GM21619 (cell line): Measurements from ENCODE around the gene B9D2.
A peak's percentile ranks its signal among the peaks of the same experiment; 100 is the strongest.

ENCODE experiments used
- ATAC-seq: cut with Tn5 transposase; IDR thresholded peaks from one replicate; pipeline ENCODE4 v1.9.1; 2021; ENCODE audit not compliant: unreplicated experiment

The B9D2 gene

GRCh38 chr19:41328157-41328841 is 35.6 kb downstream of the B9D2 start:
- peak; percentile 27 for ATAC-seq

DNA sequence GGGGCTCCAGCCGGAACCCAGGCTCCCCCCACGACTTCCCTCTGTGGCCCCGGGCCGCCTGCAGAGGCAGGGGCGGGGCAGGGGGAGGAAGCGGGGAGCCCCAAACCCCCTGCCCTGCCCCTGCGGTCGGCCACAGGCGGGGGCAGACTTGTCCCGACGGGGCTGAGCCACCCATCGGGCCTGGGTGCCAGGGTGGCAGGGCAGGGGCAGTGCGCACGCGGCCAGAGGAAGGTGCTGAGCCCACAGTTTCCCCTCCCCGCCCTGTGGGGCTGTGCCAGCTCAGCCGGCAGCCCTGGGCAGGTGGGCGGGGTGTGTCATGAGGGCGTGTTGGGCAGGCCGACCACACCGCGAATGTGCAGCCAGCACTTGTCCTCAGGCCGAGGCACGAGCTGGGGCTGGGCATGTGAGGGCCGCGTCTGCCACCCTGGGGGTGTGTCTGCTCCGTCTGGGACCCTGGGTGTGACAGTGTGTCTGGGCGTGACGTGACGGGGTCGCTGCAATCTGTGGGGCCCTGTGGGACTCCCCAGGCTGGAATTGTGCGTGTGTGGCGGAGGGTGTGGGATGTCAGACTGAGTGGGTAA is 36.3 kb downstream of the B9D2 start:
- ATAC-seq, result peak; percentile 42

- no peak for ATAC-seq
Observed at GRCh38 chr19:41327076-41327575, 36.8 kb downstream of the B9D2 start.

DNA sequence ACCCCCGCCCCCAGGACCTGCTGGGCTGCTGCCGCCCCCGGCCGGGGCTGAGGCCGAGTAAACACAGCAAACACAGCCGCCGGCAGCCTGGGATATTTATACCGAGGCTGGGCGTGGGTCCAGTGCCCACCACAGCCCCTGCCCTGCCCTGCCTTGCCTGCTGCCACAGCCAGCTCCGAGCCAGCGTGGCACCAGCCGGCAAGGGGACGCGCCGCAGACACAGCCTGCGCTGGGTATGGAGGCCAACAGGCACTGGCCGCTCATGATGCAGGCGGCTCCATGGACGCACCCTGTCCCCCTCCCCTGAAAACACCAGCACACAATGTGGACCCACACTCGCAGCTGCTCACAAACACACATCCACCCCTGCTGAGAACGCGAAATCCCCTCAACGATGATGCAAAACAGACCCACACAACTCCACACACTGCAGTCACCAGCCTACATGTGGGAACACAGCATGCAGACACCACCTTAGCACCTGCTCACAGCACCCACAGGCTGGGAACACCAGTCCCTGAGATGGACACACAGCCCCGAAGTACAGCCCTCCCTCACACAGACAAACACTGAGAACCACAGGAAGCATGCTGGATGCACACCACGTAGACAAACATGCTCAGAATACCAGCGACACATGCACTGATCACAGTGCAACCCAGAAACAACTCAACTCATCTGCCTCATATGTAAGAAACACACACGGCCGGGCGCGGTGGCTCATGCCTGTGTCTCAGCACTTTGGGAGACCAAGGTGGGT is 37.8 kb downstream of the B9D2 start:
- ATAC-seq, result no peak

DNA sequence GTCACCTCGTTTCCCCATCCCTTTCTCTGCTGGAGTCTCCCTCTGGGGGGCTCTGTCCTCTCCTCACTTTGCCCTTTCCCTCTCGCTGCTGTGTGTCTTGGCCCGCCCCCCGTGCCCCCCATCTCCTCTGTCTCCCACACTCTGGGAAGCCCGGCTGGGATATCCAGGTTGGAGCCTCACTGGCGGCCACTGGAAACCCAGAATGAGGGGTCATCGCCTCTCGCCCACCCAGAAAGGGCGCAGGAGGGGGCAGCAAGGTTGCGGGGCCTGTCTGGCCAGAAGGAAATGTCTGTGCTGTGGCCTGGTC is 38.4 kb downstream of the B9D2 start:
- no peak for ATAC-seq

- ATAC-seq, result no peak
Observed at GRCh38 chr19:41324921-41325639, 38.9 kb downstream of the B9D2 start.

DNA sequence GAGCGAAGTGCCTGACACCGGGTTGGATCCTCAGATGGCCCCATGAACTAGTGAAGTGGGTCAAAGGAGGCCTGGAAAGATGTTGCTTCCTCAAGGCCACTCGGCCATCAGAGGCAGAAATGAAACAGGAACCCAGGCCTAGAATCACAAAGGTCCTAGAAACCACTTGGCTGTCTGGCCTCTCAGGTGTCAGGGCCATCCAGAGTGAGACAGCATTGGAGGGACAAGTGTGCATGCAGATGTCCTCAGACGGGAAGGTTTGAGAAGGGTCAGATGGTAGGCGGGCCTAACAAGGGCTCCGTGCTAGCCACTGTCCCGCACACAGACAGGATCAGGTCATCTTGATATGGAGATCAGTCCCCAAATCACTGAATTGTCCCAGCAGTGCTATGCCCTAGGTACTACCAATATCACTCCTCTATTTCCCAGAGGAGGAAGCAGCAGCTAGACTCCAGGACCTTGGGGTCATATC is 39.7 kb downstream of the B9D2 start:
- ATAC-seq, result no peak

DNA sequence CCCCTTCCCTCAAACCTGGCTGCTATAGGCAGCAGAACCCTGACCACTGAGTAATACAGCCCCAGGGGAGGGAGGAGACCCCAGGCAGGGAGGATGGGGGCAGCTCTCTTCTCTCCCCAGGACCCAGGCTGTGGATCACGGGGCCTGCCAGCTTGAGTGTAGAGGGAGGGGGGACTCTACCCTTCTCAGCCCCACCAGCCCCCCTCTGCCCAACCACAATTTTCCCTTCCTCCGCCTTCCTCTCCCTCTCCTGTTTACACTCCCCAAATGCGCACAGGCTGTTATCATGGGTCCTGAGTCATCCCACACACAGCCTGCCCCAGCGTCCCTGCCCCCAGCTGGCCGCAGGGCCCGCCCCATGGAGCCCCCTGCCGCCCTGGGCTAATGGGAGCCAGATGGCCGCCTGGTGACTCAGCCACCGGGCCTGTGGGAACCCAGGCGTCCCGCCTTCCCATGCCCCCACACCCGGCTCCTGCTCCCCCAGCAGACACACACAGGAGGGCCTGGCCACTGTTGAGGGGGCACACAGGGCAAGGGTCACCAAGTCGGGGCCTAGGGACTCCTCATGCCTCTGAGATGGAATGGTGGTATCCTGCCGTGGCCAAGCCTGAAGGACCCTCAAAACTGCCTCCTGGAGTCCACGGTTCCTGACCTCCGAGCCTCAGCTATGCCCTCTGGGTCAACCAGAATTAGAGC is 40.4 kb downstream of the B9D2 start:
- ATAC-seq, result no peak

GRCh38 chr19:41323023-41323422 is 40.9 kb downstream of the B9D2 start:
- ATAC-seq, result no peak

DNA sequence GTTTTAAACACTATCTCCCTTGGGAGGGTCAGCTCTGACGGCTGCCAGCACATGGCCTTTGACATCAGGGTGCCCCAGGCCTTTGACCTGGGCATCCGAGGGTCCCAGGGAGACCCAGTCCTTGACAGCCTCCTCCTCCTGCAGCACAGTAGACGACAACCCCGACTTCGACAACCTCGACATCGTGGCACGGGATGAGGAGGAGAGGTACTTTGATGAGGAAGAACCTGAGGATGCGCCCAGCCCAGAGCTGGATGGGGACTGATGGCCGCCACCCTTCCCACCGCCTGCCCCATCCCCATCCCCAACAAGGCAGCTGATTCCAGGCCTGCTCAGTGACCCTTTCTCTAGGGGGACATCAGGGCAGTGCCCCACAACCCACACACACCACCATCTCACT is 41.5 kb downstream of the B9D2 start:
- no peak for ATAC-seq

DNA sequence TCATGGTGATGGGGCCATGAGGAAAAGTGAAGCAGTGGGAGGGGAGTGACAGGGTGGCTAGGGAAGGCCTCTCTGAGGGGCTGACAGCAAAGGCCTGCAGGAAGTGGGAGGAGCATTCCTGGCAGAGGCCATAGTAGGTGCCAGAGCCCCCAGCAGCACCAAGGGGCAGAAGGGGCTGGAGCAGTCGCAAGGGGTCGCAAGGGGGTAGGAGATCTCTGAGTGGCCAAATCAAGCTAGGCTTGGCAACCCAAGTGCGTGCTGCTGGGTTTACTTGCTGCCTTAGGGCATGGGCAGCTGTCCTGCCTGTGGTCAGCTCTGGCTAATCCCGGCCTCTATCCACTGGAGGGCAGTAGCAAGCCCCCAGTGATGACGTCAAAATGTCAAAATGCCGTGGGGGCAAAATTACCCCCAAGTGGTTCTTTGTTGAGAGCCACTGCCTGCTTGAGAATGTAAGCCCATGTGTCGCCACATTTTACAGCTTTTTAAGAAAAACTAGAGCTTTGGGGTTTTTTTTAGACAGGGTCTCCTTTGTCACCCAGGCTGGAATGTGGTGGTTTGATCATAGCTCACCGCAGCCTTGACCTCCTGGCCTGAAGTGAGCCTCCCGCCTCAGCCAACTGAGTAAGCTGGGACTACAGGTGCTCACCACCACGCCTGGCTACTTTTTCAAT is 42.2 kb downstream of the B9D2 start:
- ATAC-seq, result no peak

- no peak for ATAC-seq
Observed at GRCh38 chr19:41321204-41321599, 42.7 kb downstream of the B9D2 start.

DNA sequence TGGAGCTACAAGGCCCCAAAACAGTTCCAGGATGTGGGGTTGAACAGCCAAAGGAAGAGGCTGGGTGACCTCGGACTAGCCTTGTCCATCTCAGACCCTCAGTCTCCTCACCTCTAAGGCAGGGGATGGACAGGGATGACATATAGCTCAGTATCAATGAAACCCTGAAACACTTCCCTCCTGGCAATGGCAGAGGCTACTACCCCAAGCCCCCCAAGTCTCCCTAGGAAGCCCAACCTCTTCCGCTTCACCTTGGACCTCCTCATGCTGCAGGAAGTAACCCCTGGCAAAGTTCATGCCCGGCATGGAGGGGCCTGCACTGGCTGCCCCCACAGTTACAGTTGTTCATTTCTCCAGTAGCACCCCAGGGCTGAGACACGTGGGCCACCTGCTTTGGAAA is 43.4 kb downstream of the B9D2 start:
- no peak for ATAC-seq

DNA sequence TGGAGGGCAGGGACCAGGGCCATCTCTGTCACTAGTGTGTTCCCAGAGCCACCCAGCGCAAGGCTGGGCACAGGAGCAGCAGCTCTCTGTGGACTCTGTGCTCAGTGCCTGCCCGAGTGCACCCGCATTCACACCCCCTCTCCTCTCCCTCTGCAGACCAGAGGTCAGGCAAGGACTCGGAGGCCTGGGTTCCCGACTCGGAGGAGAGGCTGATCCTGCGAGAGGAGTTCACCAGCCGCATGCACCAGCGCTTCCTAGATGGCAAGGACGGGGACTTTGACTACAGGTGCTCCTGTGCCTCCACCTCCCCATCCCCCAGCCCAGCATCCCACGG is 43.8 kb downstream of the B9D2 start:
- no peak for ATAC-seq

- ATAC-seq, result no peak
Observed at GRCh38 chr19:41319500-41320184, 44.3 kb downstream of the B9D2 start.

DNA sequence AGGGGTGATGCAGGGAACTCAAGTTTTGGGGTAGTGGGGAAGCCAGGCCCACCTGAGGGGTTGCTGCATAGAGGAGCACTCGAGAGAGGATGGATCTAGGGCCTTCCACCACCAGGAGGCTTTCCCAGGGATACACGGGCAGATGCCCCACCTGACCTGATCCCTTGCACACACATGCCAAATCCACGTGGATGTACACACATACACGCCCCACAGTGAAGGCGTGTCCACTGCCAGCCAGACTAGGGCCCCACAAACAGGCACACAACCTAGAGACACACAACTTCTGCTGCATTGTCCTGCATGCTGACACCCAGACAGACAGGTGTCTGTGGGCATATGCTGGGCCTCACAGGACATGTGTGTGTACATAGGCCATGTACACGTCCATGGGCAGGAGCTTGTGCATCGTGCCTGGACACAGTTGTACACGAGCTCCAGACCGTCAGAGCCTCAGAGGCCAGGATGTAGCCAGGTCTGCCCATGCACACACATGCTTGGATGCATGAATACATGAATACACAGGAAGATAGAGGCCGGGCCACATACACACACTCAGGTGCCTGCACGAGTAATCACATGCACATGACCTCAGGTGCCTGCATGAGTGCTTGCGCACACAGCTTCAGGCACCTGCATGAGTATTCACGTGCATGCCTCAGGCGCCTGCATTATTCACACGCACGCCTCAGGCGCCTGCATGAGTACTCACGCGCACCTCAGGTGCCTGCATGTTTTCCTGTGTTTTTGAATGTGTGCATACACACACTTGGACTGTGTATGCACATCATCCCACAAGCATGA is 45.1 kb downstream of the B9D2 start:
- no peak for ATAC-seq

GRCh38 chr19:41316306-41316920 is 47.5 kb downstream of the B9D2 start:
- no peak for ATAC-seq

DNA sequence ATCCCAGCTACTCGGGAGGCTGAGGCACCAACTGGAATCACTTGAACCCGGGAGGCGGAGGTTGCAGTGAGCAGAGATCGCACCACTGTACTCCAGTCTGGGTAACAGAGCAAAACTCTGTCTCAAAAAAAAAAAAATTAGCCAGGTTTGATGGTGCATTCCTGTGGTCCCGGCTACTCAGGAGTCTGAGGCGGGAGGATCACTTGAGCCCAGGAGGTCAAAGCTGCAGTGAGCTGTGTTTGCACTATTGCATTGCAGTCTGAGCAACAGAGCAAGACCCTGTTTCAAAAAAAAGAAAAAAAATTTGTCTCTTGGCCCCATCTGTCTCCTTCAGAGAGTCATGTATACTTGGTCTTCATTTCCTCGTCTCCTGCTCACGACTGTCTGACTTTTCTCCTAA is 52.3 kb downstream of the B9D2 start:
- no peak for ATAC-seq

- ATAC-seq, result no peak
Observed at GRCh38 chr19:41311072-41311471, 52.9 kb downstream of the B9D2 start.
